Measurements from ENCODE around the gene CLDN17. TPM values are rescaled to one million over a fixed set of nuclear protein-coding genes. Genes with fewer than 3 reads are reported as not detected.

CLDN17 gene
- total RNA-seq, 2 donors from 2014 or later, result not detected

- Histone ChIP-seq H3K4me1 (ENCODE audit: control insufficient read depth in 1 of 2, low read depth in 2 of 2) (no peaks in the 10 kb centered on the region), H3K4me3 (no peak overlapping the region), H3K36me3 (no peaks in the 10 kb centered on the region), H3K9me3 (no peaks in the 10 kb centered on the region), H3K27ac (no peak overlapping the region), H3K27me3 (replicated peaks; ENCODE audit: insufficient read depth) (no peaks in the 10 kb centered on the region)
- DNase-seq (ENCODE audit: low spot score) (no peak), ATAC-seq (ENCODE audit: insufficient number of reproducible peaks, low FRiP score, low read depth) (no peak)
- no peak for TF ChIP-seq CTCF (IDR thresholded peaks at IDR 0.05)
Measured at GRCh38 chr21:30153697-30154340, 12.8 kb downstream of the CLDN17 start.

GRCh38 chr21:30152792-30153191 is 13.8 kb downstream of the CLDN17 start:
- Histone ChIP-seq H3K9me3 (no peaks in the 10 kb centered on the region), H3K4me1 (ENCODE audit: control insufficient read depth in 1 of 2, low read depth in 2 of 2) (no peaks in the 10 kb centered on the region), H3K36me3 (no peaks in the 10 kb centered on the region), H3K27ac (no peak overlapping the region), H3K27me3 (replicated peaks; ENCODE audit: insufficient read depth) (no peaks in the 10 kb centered on the region), H3K4me3 (no peak overlapping the region)
- no peak for DNase-seq (ENCODE audit: low spot score)
- no peak for TF ChIP-seq CTCF (IDR thresholded peaks at IDR 0.05)
- no peak for ATAC-seq (ENCODE audit: insufficient number of reproducible peaks, low FRiP score, low read depth)

GRCh38 chr21:30148906-30149305 is 17.7 kb downstream of the CLDN17 start:
- ATAC-seq (ENCODE audit: insufficient number of reproducible peaks, low FRiP score, low read depth) (no peak), DNase-seq (ENCODE audit: low spot score) (no peak)
- Histone ChIP-seq H3K9me3 (no peaks in the 10 kb centered on the region), H3K4me1 (ENCODE audit: control insufficient read depth in 1 of 2, low read depth in 2 of 2) (no peaks in the 10 kb centered on the region), H3K27ac (no peak overlapping the region), H3K36me3 (no peaks in the 10 kb centered on the region), H3K4me3 (no peak overlapping the region), H3K27me3 (replicated peaks; ENCODE audit: insufficient read depth) (no peaks in the 10 kb centered on the region)
- no peak for TF ChIP-seq CTCF (IDR thresholded peaks at IDR 0.05)

- no peak overlapping the region for H3K27ac ChIP-seq
- DNase-seq (ENCODE audit: low spot score) (no peak), ATAC-seq (ENCODE audit: insufficient number of reproducible peaks, low FRiP score, low read depth) (no peak)
- H3K27me3 ChIP-seq (replicated peaks; ENCODE audit: insufficient read depth), result no peaks in the 10 kb centered on the region
- H3K4me3 ChIP-seq, result no peak overlapping the region
- H3K4me1 ChIP-seq (ENCODE audit: control insufficient read depth in 1 of 2, low read depth in 2 of 2), result no peaks in the 10 kb centered on the region
- H3K9me3 ChIP-seq, result no peaks in the 10 kb centered on the region
- H3K36me3 ChIP-seq, result no peaks in the 10 kb centered on the region
- no peak for TF ChIP-seq CTCF (IDR thresholded peaks at IDR 0.05)
Measured at GRCh38 chr21:30146558-30147282, 19.9 kb downstream of the CLDN17 start.

- Histone ChIP-seq H3K9me3 (no peaks in the 10 kb centered on the region), H3K4me3 (no peak overlapping the region), H3K27ac (no peak overlapping the region), H3K27me3 (replicated peaks; ENCODE audit: insufficient read depth) (no peaks in the 10 kb centered on the region), H3K36me3 (no peaks in the 10 kb centered on the region), H3K4me1 (ENCODE audit: control insufficient read depth in 1 of 2, low read depth in 2 of 2) (no peaks in the 10 kb centered on the region)
- ATAC-seq (ENCODE audit: insufficient number of reproducible peaks, low FRiP score, low read depth) (no peak), DNase-seq (ENCODE audit: low spot score) (no peak)
- TF ChIP-seq CTCF (IDR thresholded peaks at IDR 0.05), result no peak
Measured at GRCh38 chr21:30138483-30138882, 28.1 kb downstream of the CLDN17 start.

All from thoracic aorta (tissue), 2 donors.